Mesendoderm (in vitro differentiated cells): ENCODE results near the gene AMMECR1.
"Not testable (repeated sequence)": the region's sequence is repeated elsewhere in the genome, so short reads cannot be mapped to it uniquely, and the experiment has no call there.

Source experiments
- DNase-seq: peaks from one replicate; pipeline ENCODE4 v3.0.0; 2013
- H2AK5ac ChIP-seq: 2 replicates; pipeline ENCODE4 v1.6.1; 2013; ENCODE audit warnings: low read length, inconsistent platforms
- H2BK120ac ChIP-seq: 2 replicates; pipeline ENCODE4 v1.6.1; 2013; ENCODE audit warnings: low read depth, mild to moderate bottlenecking, low read length, moderate library complexity, mixed read lengths
- H2BK15ac ChIP-seq: replicated peaks from 2 replicates; pipeline ENCODE4 v1.6.1; 2013; ENCODE audit warnings: low read depth, mild to moderate bottlenecking, moderate library complexity
- H2BK5ac ChIP-seq: 2 replicates; pipeline ENCODE4 v1.6.1; 2013; ENCODE audit warnings: low read length, inconsistent platforms
- H3K18ac ChIP-seq: 2 replicates; pipeline ENCODE4 v1.6.1; 2013; ENCODE audit warnings: mild to moderate bottlenecking, low read length, mixed read lengths
- H3K23ac ChIP-seq: one replicate; pipeline ENCODE4 v1.6.1; 2013; ENCODE audit warnings: low read length
- H3K27ac ChIP-seq: 2 replicates; pipeline ENCODE4 v1.5.1; 2013; ENCODE audit warnings: low read depth, mild to moderate bottlenecking, inconsistent platforms, low read length, moderate library complexity
- H3K27me3 ChIP-seq: 2 replicates; pipeline ENCODE4 v1.6.1; 2013; ENCODE audit warnings: low read length, control low read depth, mild to moderate bottlenecking, inconsistent platforms; ENCODE audit not compliant: insufficient read depth, poor library complexity
- H3K36me3 ChIP-seq: 2 replicates; pipeline ENCODE4 v1.6.1; 2013; ENCODE audit warnings: low read length, inconsistent platforms; ENCODE audit not compliant: control insufficient read depth, insufficient read depth
- H3K4ac ChIP-seq: one replicate; pipeline ENCODE4 v1.6.1; 2013; ENCODE audit warnings: low read depth, mild to moderate bottlenecking, low read length, moderate library complexity
- H3K4me1 ChIP-seq: 2 replicates; pipeline ENCODE4 v1.6.1; 2013; ENCODE audit warnings: low read depth, low read length, inconsistent platforms; ENCODE audit not compliant: control insufficient read depth
- H3K4me2 ChIP-seq: 2 replicates; pipeline ENCODE4 v1.6.1; 2013; ENCODE audit warnings: low read length
- H3K4me3 ChIP-seq: 2 replicates; pipeline ENCODE4 v1.5.1; 2013; ENCODE audit warnings: mild to moderate bottlenecking, low read length
- H3K56ac ChIP-seq: one replicate; pipeline ENCODE4 v1.6.1; 2013; ENCODE audit warnings: low read length
- H3K79me1 ChIP-seq: 2 replicates; pipeline ENCODE4 v1.6.1; 2013; ENCODE audit warnings: low read length, inconsistent platforms
- H3K79me2 ChIP-seq: 2 replicates; pipeline ENCODE4 v1.6.1; 2013; ENCODE audit warnings: mild to moderate bottlenecking, low read length; ENCODE audit not compliant: control insufficient read depth, insufficient read depth
- H3K9ac ChIP-seq: 2 replicates; pipeline ENCODE4 v1.6.1; 2013; ENCODE audit warnings: low read length, inconsistent platforms
- H4K5ac ChIP-seq: one replicate; pipeline ENCODE4 v1.6.1; 2013; ENCODE audit warnings: low read length
- H4K8ac ChIP-seq: one replicate; pipeline ENCODE4 v1.6.1; 2013; ENCODE audit warnings: low read depth, mild to moderate bottlenecking, control low read depth, low read length, moderate library complexity
- WGBS: extraction: QIAGEN DNeasy Blood & Tissue Kit; methylation state at CpG from one replicate; pipeline ENCODE4 v1.1.7; 2013; ENCODE audit warnings: low lambda C conversion rate, missing lambda C conversion rate; ENCODE audit not compliant: insufficient coverage; ENCODE audit errors: extremely low coverage; 5-methylcytosine and 5-hydroxymethylcytosine counted together

Gene AMMECR1

GRCh38 chrX:110341189-110342035 is 23.5 kb upstream of the AMMECR1 start:
- Histone ChIP-seq H3K56ac (no peak overlapping the region), H3K18ac (no peak overlapping the region), H3K4me2 (no peak overlapping the region)

GRCh38 chrX:110338935-110339334 is 21.1 kb upstream of the AMMECR1 start:
- H3K56ac ChIP-seq = no peak overlapping the region
- H3K79me1 ChIP-seq = no peaks in the 10 kb centered on the region
- no peak overlapping the region for H3K27ac ChIP-seq
- no peak overlapping the region for H3K4ac ChIP-seq
- no peak overlapping the region for H2AK5ac ChIP-seq
- H3K4me2 ChIP-seq = no peak overlapping the region
- no peak overlapping the region for H2BK15ac ChIP-seq
- no peak overlapping the region for H2BK120ac ChIP-seq
- H3K18ac ChIP-seq = no peak overlapping the region
- WGBS = no CpG with 5 or more reads among the region's 4 CpGs
- no peak overlapping the region for H4K5ac ChIP-seq
- no peaks in the 10 kb centered on the region for H3K27me3 ChIP-seq
- H3K4me1 ChIP-seq = no peaks in the 10 kb centered on the region
- no peaks in the 10 kb centered on the region for H3K36me3 ChIP-seq
- DNase-seq = no peak
- H3K23ac ChIP-seq = no peak overlapping the region
- H3K79me2 ChIP-seq = no peaks in the 10 kb centered on the region
- no peak overlapping the region for H2BK5ac ChIP-seq
- no peak overlapping the region for H3K9ac ChIP-seq
- no peak overlapping the region for H4K8ac ChIP-seq
- H3K4me3 ChIP-seq = no peak overlapping the region

More at GRCh38 chrX:110341189-110342035, 23.5 kb upstream of the AMMECR1 start:
- Histone ChIP-seq H2BK15ac (no peak overlapping the region), H3K9ac (no peak overlapping the region), H3K4me1 (no peaks in the 10 kb centered on the region), H3K79me1 (no peaks in the 10 kb centered on the region), H3K4me3 (no peak overlapping the region), H2BK120ac (no peak overlapping the region), H4K8ac (no peak overlapping the region), H2BK5ac (no peak overlapping the region), H3K79me2 (no peaks in the 10 kb centered on the region), H3K23ac (no peak overlapping the region), H4K5ac (no peak overlapping the region), H2AK5ac (no peak overlapping the region), H3K27me3 (no peaks in the 10 kb centered on the region), H3K36me3 (no peaks in the 10 kb centered on the region), H3K27ac (no peak overlapping the region), H3K4ac (no peak overlapping the region)
- no CpG with 5 or more reads among the region's 11 CpGs for WGBS
- peak; percentile 18 for DNase-seq

- H3K4me2 ChIP-seq, DNase-seq, H2BK15ac ChIP-seq, H3K79me2 ChIP-seq, H3K27ac ChIP-seq, H3K18ac ChIP-seq, H3K79me1 ChIP-seq, H3K4ac ChIP-seq, H3K27me3 ChIP-seq, H4K5ac ChIP-seq, H2BK120ac ChIP-seq, H2BK5ac ChIP-seq, H4K8ac ChIP-seq, H3K36me3 ChIP-seq, H2AK5ac ChIP-seq, H3K56ac ChIP-seq, H3K23ac ChIP-seq, H3K9ac ChIP-seq, H3K4me3 ChIP-seq, H3K4me1 ChIP-seq: not testable (repeated sequence)
- WGBS = no CpG with 5 or more reads among the region's 1 CpG
Measured at GRCh38 chrX:110333458-110333857, 15.6 kb upstream of the AMMECR1 start.

GRCh38 chrX:110331444-110332030 is 13.7 kb upstream of the AMMECR1 start:
- H3K4me1 ChIP-seq = no peaks in the 10 kb centered on the region

GRCh38 chrX:110328613-110329012 is 10.7 kb upstream of the AMMECR1 start:
- H4K8ac ChIP-seq, H3K27ac ChIP-seq, H2BK120ac ChIP-seq, H3K79me1 ChIP-seq, H3K27me3 ChIP-seq, DNase-seq, H3K4me1 ChIP-seq, H3K4me3 ChIP-seq, H3K4me2 ChIP-seq, H3K36me3 ChIP-seq, H3K9ac ChIP-seq, H3K4ac ChIP-seq, H3K23ac ChIP-seq, H3K56ac ChIP-seq, H3K79me2 ChIP-seq, H2AK5ac ChIP-seq, H4K5ac ChIP-seq, H2BK5ac ChIP-seq, H3K18ac ChIP-seq, H2BK15ac ChIP-seq: not testable (repeated sequence)
- no CpG with 5 or more reads among the region's 1 CpG for WGBS

More at GRCh38 chrX:110331444-110332030, 13.7 kb upstream of the AMMECR1 start:
- H2BK5ac ChIP-seq = no peak overlapping the region
- no peak overlapping the region for H3K23ac ChIP-seq
- H4K8ac ChIP-seq = no peak overlapping the region
- no peak overlapping the region for H3K4me3 ChIP-seq
- no peaks in the 10 kb centered on the region for H3K27me3 ChIP-seq
- no peak overlapping the region for H2AK5ac ChIP-seq
- H3K79me2 ChIP-seq = no peaks in the 10 kb centered on the region
- no peak overlapping the region for H3K27ac ChIP-seq
- no peak overlapping the region for H3K56ac ChIP-seq
- no peak overlapping the region for H3K18ac ChIP-seq
- H4K5ac ChIP-seq = no peak overlapping the region
- no peaks in the 10 kb centered on the region for H3K79me1 ChIP-seq
- H2BK15ac ChIP-seq = no peak overlapping the region
- no peaks in the 10 kb centered on the region for H3K36me3 ChIP-seq
- no peak overlapping the region for H3K9ac ChIP-seq
- no CpG with 5 or more reads among the region's 3 CpGs for WGBS
- no peak overlapping the region for H2BK120ac ChIP-seq
- no peak overlapping the region for H3K4me2 ChIP-seq
- H3K4ac ChIP-seq = no peak overlapping the region
- no peak for DNase-seq
